ENCODE results near the gene EPHX1. TPM values are rescaled to one million over a fixed set of nuclear protein-coding genes. Genes with fewer than 3 reads are reported as not detected.

The EPHX1 gene
- total RNA-seq, 2 experiments from 2014 or later: 2.1 to 3.6 TPM

GRCh38 chr1:225846331-225847310 is 36.7 kb downstream of the EPHX1 start:
- no peak for TF ChIP-seq CTCF (IDR thresholded peaks at IDR 0.05)
- no peak for ATAC-seq
- no peak overlapping the region for H3K4me3 Mint-ChIP-seq
- H3K36me3 Mint-ChIP-seq (ENCODE audit: low read depth): peaks cover 23% of the 10 kb centered on the region
- intact Hi-C loops (cut with micrococcal nuclease): no loop called here
- H3K27me3 Mint-ChIP-seq: no peaks in the 10 kb centered on the region
- no peaks in the 10 kb centered on the region for H3K9me3 Mint-ChIP-seq
- no peak for DNase-seq
- H3K27ac Mint-ChIP-seq: no peak overlapping the region
- CTCF ChIA-PET: interaction anchor here (1.1 to 2.3 kb wide), 3 partner anchors 12 to 372 kb away, joined by 4 to 10 read pairs (median 4); no protein-coding TSS in a partner anchor
- H3K4me1 Mint-ChIP-seq (ENCODE audit: low read depth): peaks cover 49% of the 10 kb centered on the region
- POLR2A ChIA-PET: interaction anchor here (1.0 kb wide), 1 partner anchor 271 kb away, joined by 3 read pairs; no protein-coding TSS in a partner anchor

GRCh38 chr1:225847610-225848009 is 37.7 kb downstream of the EPHX1 start:
- CTCF ChIA-PET: interaction anchor here (1.2 kb wide), 1 partner anchor 13 kb away, joined by 3 read pairs; no protein-coding TSS in a partner anchor
- ATAC-seq (no peak), DNase-seq (no peak)
- intact Hi-C loops (cut with micrococcal nuclease): no loop called here
- Mint-ChIP-seq H3K4me3 (no peak overlapping the region), H3K27me3 (no peaks in the 10 kb centered on the region), H3K4me1 (ENCODE audit: low read depth) (peaks cover 52% of the 10 kb centered on the region), H3K36me3 (ENCODE audit: low read depth) (peaks cover 33% of the 10 kb centered on the region), H3K9me3 (no peaks in the 10 kb centered on the region), H3K27ac (peak overlapping the region; percentile 72)
- TF ChIP-seq CTCF (IDR thresholded peaks at IDR 0.05): no peak
- POLR2A ChIA-PET: interaction anchor here (1.0 to 1.3 kb wide), 3 partner anchors 33 to 270 kb away, joined by 3 read pairs; partner anchors contain the start of gene SRP9

- ChIA-PET POLR2A (interaction anchor here (0.7 to 1.3 kb wide), 4 partner anchors 10 to 70 kb away, joined by 3 read pairs; partner anchors contain the start of gene SRP9), CTCF (interaction anchor here (1.2 kb wide), 1 partner anchor 12 kb away, joined by 3 read pairs; no protein-coding TSS in a partner anchor)
- no peaks in the 10 kb centered on the region for H3K27me3 Mint-ChIP-seq
- no peaks in the 10 kb centered on the region for H3K9me3 Mint-ChIP-seq
- DNase-seq (peak; percentile 58), ATAC-seq (peak; percentile 68)
- H3K27ac Mint-ChIP-seq: peak overlapping the region; percentile 72
- intact Hi-C loops (cut with micrococcal nuclease): no loop called here
- TF ChIP-seq CTCF (IDR thresholded peaks at IDR 0.05): no peak
- H3K4me3 Mint-ChIP-seq: peak overlapping the region; percentile 2
- H3K4me1 Mint-ChIP-seq (ENCODE audit: low read depth): peaks cover 54% of the 10 kb centered on the region
- H3K36me3 Mint-ChIP-seq (ENCODE audit: low read depth): peaks cover 34% of the 10 kb centered on the region
Observed at GRCh38 chr1:225848030-225848955, 38.4 kb downstream of the EPHX1 start.

GRCh38 chr1:225849925-225850324 is 40.0 kb downstream of the EPHX1 start:
- TF ChIP-seq CTCF (IDR thresholded peaks at IDR 0.05): no peak
- Mint-ChIP-seq H3K27me3 (no peaks in the 10 kb centered on the region), H3K4me3 (no peak overlapping the region), H3K9me3 (no peaks in the 10 kb centered on the region), H3K36me3 (ENCODE audit: low read depth) (peaks cover 40% of the 10 kb centered on the region), H3K4me1 (ENCODE audit: low read depth) (peaks cover 51% of the 10 kb centered on the region), H3K27ac (peak overlapping the region; percentile 72)
- ChIA-PET CTCF (no interaction called here), POLR2A (interaction anchor here (0.6 to 1.4 kb wide), 2 partner anchors 33 to 72 kb away, joined by 3 read pairs; partner anchors contain the start of gene SRP9)
- peak; percentile 38 for ATAC-seq
- DNase-seq: peak; percentile 66
- intact Hi-C loops (cut with micrococcal nuclease): no loop called here
